ENCODE results near the gene CPEB3. TPM values are rescaled to one million over a fixed set of nuclear protein-coding genes. Genes with fewer than 3 reads are reported as not detected.
A peak's percentile ranks its signal among the peaks of the same experiment; 100 is the strongest.
"Not testable (repeated sequence)": the region's sequence is repeated elsewhere in the genome, so short reads cannot be mapped to it uniquely, and the experiment has no call there.

CPEB3 gene
- 1 to 10 TPM; 2.7 to 4.1 (median 3.1) TPM for total RNA-seq
- 2.4 TPM for total RNA-seq (2013)
- 1.7 to 12.7 (median 6.5) reads per million in 29 experiments for total RNA-seq

GRCh38 chr10:92290837-92291615 lies at the start of gene CPEB3, which contains the start of gene MARCHF5:
CPEB3 (minus strand) TSS chr10:92291078; CDS start chr10:92240350, 50,728 bp downstream.
MARCHF5 (plus strand) TSS chr10:92291167; CDS start chr10:92291495, 328 bp downstream.
- ChIA-PET POLR2A (interaction anchor here (0.5 to 1.0 kb wide), 4 partner anchors 20 to 1292 kb away, joined by 3 to 4 read pairs (median 4); no protein-coding TSS in a partner anchor), CTCF (interaction anchor here (0.6 to 2.1 kb wide), 16 partner anchors 9 to 1411 kb away, joined by 3 to 8 read pairs (median 3); partner anchors contain the start of genes BTAF1 (in 1 of the 2), FRA10AC1 (in 1 of the 2) and IDE (in 1 of the 2))
- H3K27me3 Mint-ChIP-seq = no peaks in the 10 kb centered on the region
- peaks cover 28 to 32% (median 31%) of the 10 kb centered on the region in 3 donors for H3K4me1 Mint-ChIP-seq
- peaks cover 6 to 31% of the 10 kb centered on the region in 2 experiments for H3K4me1 ChIP-seq (ENCODE audit: control insufficient read depth in 1 of 2, extremely low read depth in 1 of 2, insufficient read depth in 2 of 2, low read length in 2 of 2)
- peak within 1 kb of the TSS; percentile 93 to 96 for H3K4me3 ChIP-seq (ENCODE audit: control insufficient read depth in 1 of 2, extremely low read depth in 1 of 2, low read length in 1 of 2)
- peak within 1 kb of the TSS; percentile 69 for H3K27ac ChIP-seq (ENCODE audit: low read length)
- no peaks in the 10 kb centered on the region for H3K36me3 ChIP-seq (ENCODE audit: control insufficient read depth in 2 of 2, extremely low read depth in 1 of 2, insufficient read depth in 1 of 2, low read length in 1 of 2)
- under 1% methylated on average over 79 of the region's 79 CpGs for WGBS (ENCODE audit: insufficient coverage)
- DNase-seq = peak; percentile 74 to 94 (median 87)
- no peaks in the 10 kb centered on the region for H3K9me3 Mint-ChIP-seq
- peak within 1 kb of the TSS; percentile 93 to 94 (median 94) for H3K4me3 Mint-ChIP-seq
- peaks cover 8% of the 10 kb centered on the region for H3K36me3 Mint-ChIP-seq
- H3K27ac Mint-ChIP-seq = peak within 1 kb of the TSS; percentile 61 to 80
- H3K27me3 ChIP-seq (replicated peaks in 1 of 2; ENCODE audit: control insufficient read depth in 2 of 2, extremely low read depth in 1 of 2, insufficient read depth in 2 of 2, low read length in 1 of 2) = no peaks in the 10 kb centered on the region
- peak; percentile 98 to 99 (median 98) for ATAC-seq (replicated peaks in 1 of 4)
- no peaks in the 10 kb centered on the region for H3K9me3 ChIP-seq

- Mint-ChIP-seq H3K27ac (peak overlapping the region in 1 of 2 donors; percentile 37), H3K4me1 (peaks cover 34 to 45% (median 44%) of the 10 kb centered on the region in 3 donors)
- H3K27ac ChIP-seq (ENCODE audit: low read length); H3K36me3 Mint-ChIP-seq; H3K27me3 Mint-ChIP-seq; H3K36me3 ChIP-seq (ENCODE audit: control insufficient read depth in 2 of 2, extremely low read depth in 1 of 2, insufficient read depth in 1 of 2, low read length in 1 of 2); H3K9me3 Mint-ChIP-seq; H3K4me3 ChIP-seq (ENCODE audit: control insufficient read depth in 1 of 2, extremely low read depth in 1 of 2, low read length in 1 of 2); ATAC-seq (replicated peaks in 1 of 4); H3K4me1 ChIP-seq (ENCODE audit: control insufficient read depth in 1 of 2, extremely low read depth in 1 of 2, insufficient read depth in 2 of 2, low read length in 2 of 2); H3K27me3 ChIP-seq (replicated peaks in 1 of 2; ENCODE audit: control insufficient read depth in 2 of 2, extremely low read depth in 1 of 2, insufficient read depth in 2 of 2, low read length in 1 of 2); H3K9me3 ChIP-seq; H3K4me3 Mint-ChIP-seq; DNase-seq: not testable (repeated sequence)
- POLR2A ChIA-PET = interaction anchor here in 1 of 2 donors (0.6 kb wide), 1 partner anchor 20 kb away, joined by 3 read pairs; no protein-coding TSS in a partner anchor
- WGBS (ENCODE audit: insufficient coverage) = 100% methylated on average over 6 of the region's 6 CpGs
- CTCF ChIA-PET = interaction anchor here in 1 of 2 donors (0.6 kb wide), 1 partner anchor 514 kb away, joined by 3 read pairs; no protein-coding TSS in a partner anchor
These were observed 39.0 kb upstream of the CPEB3 start for GRCh38 chr10:92329927-92330326.

GRCh38 chr10:92328993-92329392 lies 38.1 kb upstream of the CPEB3 start:
- H3K9me3 ChIP-seq = no peaks in the 10 kb centered on the region
- Mint-ChIP-seq H3K9me3 (no peaks in the 10 kb centered on the region), H3K4me3 (no peak overlapping the region), H3K4me1 (peaks cover 38 to 52% (median 48%) of the 10 kb centered on the region in 3 donors), H3K27ac (no peak overlapping the region), H3K36me3 (peaks cover 13% of the 10 kb centered on the region), H3K27me3 (no peaks in the 10 kb centered on the region)
- POLR2A ChIA-PET = no interaction called here
- CTCF ChIA-PET = no interaction called here
- H3K36me3 ChIP-seq (ENCODE audit: control insufficient read depth in 2 of 2, extremely low read depth in 1 of 2, insufficient read depth in 1 of 2, low read length in 1 of 2) = no peaks in the 10 kb centered on the region
- H3K4me1 ChIP-seq (ENCODE audit: control insufficient read depth in 1 of 2, extremely low read depth in 1 of 2, insufficient read depth in 2 of 2, low read length in 2 of 2) = peaks cover 0 to 2% of the 10 kb centered on the region in 2 experiments
- H3K4me3 ChIP-seq (ENCODE audit: control insufficient read depth in 1 of 2, extremely low read depth in 1 of 2, low read length in 1 of 2) = no peak overlapping the region
- no peak for DNase-seq
- H3K27me3 ChIP-seq (replicated peaks in 1 of 2; ENCODE audit: control insufficient read depth in 2 of 2, extremely low read depth in 1 of 2, insufficient read depth in 2 of 2, low read length in 1 of 2) = no peaks in the 10 kb centered on the region
- ATAC-seq (replicated peaks in 1 of 4) = no peak
- H3K27ac ChIP-seq (ENCODE audit: low read length) = no peak overlapping the region

- ChIA-PET POLR2A (no interaction called here), CTCF (interaction anchor here in 1 of 2 donors (0.6 to 0.7 kb wide), 2 partner anchors 788 to 1301 kb away, joined by 3 to 4 read pairs; no protein-coding TSS in a partner anchor)
- Histone ChIP-seq H3K27ac (ENCODE audit: low read length) (no peak overlapping the region), H3K9me3 (no peaks in the 10 kb centered on the region), H3K4me3 (ENCODE audit: control insufficient read depth in 1 of 2, extremely low read depth in 1 of 2, low read length in 1 of 2) (no peak overlapping the region), H3K36me3 (ENCODE audit: control insufficient read depth in 2 of 2, extremely low read depth in 1 of 2, insufficient read depth in 1 of 2, low read length in 1 of 2) (peaks cover 0 to 2% of the 10 kb centered on the region in 2 donors), H3K27me3 (replicated peaks in 1 of 2; ENCODE audit: control insufficient read depth in 2 of 2, extremely low read depth in 1 of 2, insufficient read depth in 2 of 2, low read length in 1 of 2) (no peaks in the 10 kb centered on the region), H3K4me1 (ENCODE audit: control insufficient read depth in 1 of 2, extremely low read depth in 1 of 2, insufficient read depth in 2 of 2, low read length in 2 of 2) (peaks cover 0 to 2% of the 10 kb centered on the region in 2 experiments)
- Mint-ChIP-seq H3K27ac (no peak overlapping the region), H3K4me1 (peaks cover 46 to 64% (median 55%) of the 10 kb centered on the region in 3 donors), H3K36me3 (peaks cover 17% of the 10 kb centered on the region), H3K27me3 (no peaks in the 10 kb centered on the region), H3K4me3 (no peak overlapping the region), H3K9me3 (no peaks in the 10 kb centered on the region)
- DNase-seq = no peak
- WGBS (ENCODE audit: insufficient coverage) = no CpG with 5 or more reads among the region's 3 CpGs
- no peak for ATAC-seq (replicated peaks in 1 of 4)
These were observed 36.9 kb upstream of the CPEB3 start for GRCh38 chr10:92327445-92328433.

GRCh38 chr10:92323079-92323478 lies 32.2 kb upstream of the CPEB3 start:
- Histone ChIP-seq H3K36me3 (ENCODE audit: control insufficient read depth in 2 of 2, extremely low read depth in 1 of 2, insufficient read depth in 1 of 2, low read length in 1 of 2) (peaks cover 0 to 4% of the 10 kb centered on the region in 2 donors), H3K9me3 (peaks cover 2% of the 10 kb centered on the region)
- peaks cover 35 to 57% (median 43%) of the 10 kb centered on the region in 3 donors for H3K4me1 Mint-ChIP-seq

More at GRCh38 chr10:92323079-92323478, 32.2 kb upstream of the CPEB3 start:
- ATAC-seq (replicated peaks in 1 of 4) (no peak), DNase-seq (no peak)
- no peak overlapping the region for H3K4me3 ChIP-seq (ENCODE audit: control insufficient read depth in 1 of 2, extremely low read depth in 1 of 2, low read length in 1 of 2)
- H3K27me3 ChIP-seq (replicated peaks in 1 of 2; ENCODE audit: control insufficient read depth in 2 of 2, extremely low read depth in 1 of 2, insufficient read depth in 2 of 2, low read length in 1 of 2) = no peaks in the 10 kb centered on the region
- Mint-ChIP-seq H3K27me3 (no peaks in the 10 kb centered on the region), H3K9me3 (no peaks in the 10 kb centered on the region), H3K27ac (no peak overlapping the region), H3K36me3 (peaks cover 32% of the 10 kb centered on the region), H3K4me3 (no peak overlapping the region)
- CTCF ChIA-PET = no interaction called here
- H3K4me1 ChIP-seq (ENCODE audit: control insufficient read depth in 1 of 2, extremely low read depth in 1 of 2, insufficient read depth in 2 of 2, low read length in 2 of 2) = peaks cover 0 to 2% of the 10 kb centered on the region in 2 experiments
- no CpG with 5 or more reads among the region's 2 CpGs for whole genome bisulfite sequencing (ENCODE audit: insufficient coverage)
- no peak overlapping the region for H3K27ac ChIP-seq (ENCODE audit: low read length)
- POLR2A ChIA-PET = interaction anchor here in 1 of 2 donors (0.6 kb wide), 1 partner anchor 82 kb away, joined by 3 read pairs; no protein-coding TSS in a partner anchor
